GM04503 (cell line): ENCODE results near the gene FBXL12.
"Not testable (repeated sequence)": the region's sequence is repeated elsewhere in the genome, so short reads cannot be mapped to it uniquely, and the experiment has no call there.

ENCODE experiments used
- DNase-seq: peaks from one replicate; pipeline ENCODE4 v3.0.0-alpha.2; 2012; ENCODE audit warnings: low read depth

The FBXL12 gene

GRCh38 chr19:9792206-9793070 lies 26.4 kb downstream of the FBXL12 start:
- peak; percentile 40 for DNase-seq

- DNase-seq, result peak; percentile 52
Measured at GRCh38 chr19:9791552-9792205, 27.2 kb downstream of the FBXL12 start.

- DNase-seq, result not testable (repeated sequence)
Measured at GRCh38 chr19:9791073-9791367, 27.9 kb downstream of the FBXL12 start.

DNA sequence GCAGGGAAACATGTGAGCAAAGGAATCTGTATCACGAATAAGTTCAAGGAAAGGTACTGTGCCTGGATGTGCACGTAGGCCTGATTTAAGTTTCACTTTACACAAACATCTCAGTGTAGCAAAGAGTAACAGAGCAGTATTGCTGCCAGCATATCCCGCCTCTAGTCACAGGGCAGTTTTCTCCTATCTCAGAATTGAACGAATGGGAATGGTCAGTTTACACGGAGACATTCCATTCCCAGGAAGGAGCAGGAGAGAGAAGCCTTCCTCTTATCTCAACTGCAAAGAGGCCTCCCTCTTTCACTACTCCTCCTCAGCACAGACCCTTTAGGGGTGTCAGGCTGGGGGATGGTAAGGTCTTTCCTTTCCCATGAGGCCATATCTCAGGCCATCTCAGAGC lies 29.3 kb downstream of the FBXL12 start:
- DNase-seq, result not testable (repeated sequence)

GRCh38 chr19:9789066-9789465 lies 29.8 kb downstream of the FBXL12 start:
- DNase-seq, result no peak

- not testable (repeated sequence) for DNase-seq
Measured at GRCh38 chr19:9788604-9789003, 30.3 kb downstream of the FBXL12 start.

GRCh38 chr19:9786819-9787218 lies 32.1 kb downstream of the FBXL12 start:
- no peak for DNase-seq

- DNase-seq, result no peak
Measured at GRCh38 chr19:9786342-9786741, 32.5 kb downstream of the FBXL12 start.

GRCh38 chr19:9785367-9786331 lies 33.2 kb downstream of the FBXL12 start:
- peak; percentile 39 for DNase-seq

DNA sequence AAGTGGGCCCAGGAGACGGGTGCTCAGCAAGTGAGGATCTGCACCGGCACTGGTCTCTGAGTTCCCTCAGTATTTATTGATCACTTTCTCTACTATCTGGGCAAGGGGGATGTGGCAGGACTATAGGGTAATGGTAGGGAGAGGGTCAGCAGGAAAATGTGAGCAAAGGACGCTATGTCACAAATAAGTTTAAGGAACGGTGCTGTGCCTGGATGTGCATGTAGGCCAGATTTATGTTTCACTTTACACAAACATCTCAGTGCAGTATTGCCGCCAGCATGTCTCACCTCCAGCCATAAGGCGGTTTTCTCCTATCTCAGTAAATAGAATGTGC lies 34.7 kb downstream of the FBXL12 start:
- DNase-seq, result not testable (repeated sequence)

GRCh38 chr19:9782338-9782737 lies 36.5 kb downstream of the FBXL12 start:
- DNase-seq, result no peak

DNA sequence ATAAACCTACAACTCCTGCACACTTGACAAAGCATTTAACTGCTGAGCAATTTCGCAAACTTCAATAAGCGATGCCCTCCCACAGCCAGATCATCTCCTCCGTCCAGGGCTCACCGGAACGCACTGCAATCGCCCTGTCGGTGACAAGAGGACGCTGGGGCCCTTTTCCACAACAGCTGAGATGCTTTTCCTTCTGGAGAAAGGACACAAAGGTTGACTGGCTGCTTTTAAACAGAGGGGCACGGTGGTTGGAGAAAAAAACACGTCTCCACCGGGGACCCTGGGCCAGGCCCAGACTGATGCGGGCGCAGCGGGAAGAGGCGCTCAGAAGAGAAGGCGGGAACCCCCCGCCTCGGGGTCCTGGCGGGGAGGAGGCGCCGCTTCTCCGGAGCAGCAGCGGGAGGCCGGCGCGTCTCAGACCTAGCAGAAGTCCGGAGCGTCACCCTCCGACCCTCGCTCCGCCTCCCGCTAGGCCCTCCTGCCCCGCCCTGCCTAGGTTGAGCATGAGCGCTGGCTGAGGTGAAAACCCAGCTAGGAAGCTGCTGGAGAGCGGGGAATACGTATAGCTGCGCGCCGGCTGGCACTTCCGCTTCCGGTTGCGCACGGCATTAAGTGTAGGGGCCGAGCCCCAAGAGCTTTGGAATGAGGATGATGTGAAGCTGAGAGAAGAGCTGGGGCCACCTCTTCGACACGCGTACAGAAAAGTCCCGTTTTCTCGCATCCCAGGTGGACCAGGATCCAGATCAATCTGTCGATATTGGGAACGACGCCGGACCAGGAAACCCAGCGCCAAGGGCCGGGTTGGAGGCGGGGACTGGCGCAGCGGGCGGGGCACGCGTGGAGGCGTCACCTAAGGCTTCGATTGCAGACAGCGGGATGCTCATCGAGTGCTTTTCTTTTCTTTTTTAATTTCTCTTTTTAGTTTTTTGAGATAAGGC lies 50.4 kb downstream of the FBXL12 start, which contains the start of gene ZNF846:
Gene ZNF846 (minus strand): TSS at position 564 of the 938 bp plus-strand sequence. CDS start 3,788 bp downstream, outside the sequence.
- DNase-seq, result peak; percentile 79
